ENCODE data around the gene HSPA1L.
"Not testable (repeated sequence)": the region's sequence is repeated elsewhere in the genome, so short reads cannot be mapped to it uniquely, and the experiment has no call there.

The HSPA1L gene

GRCh38 chr6:31836474-31837368 is 21.6 kb upstream of the HSPA1L start:
- DNase-seq (ENCODE audit: low read depth in 3 of 3): no peak

GRCh38 chr6:31836047-31836473 is 21.0 kb upstream of the HSPA1L start:
- no peak for DNase-seq (ENCODE audit: low read depth in 3 of 3)

- DNase-seq (ENCODE audit: low read depth in 3 of 3): peak; percentile 68 to 75 (median 72)
Observed at GRCh38 chr6:31834367-31835250, 19.5 kb upstream of the HSPA1L start.

DNA sequence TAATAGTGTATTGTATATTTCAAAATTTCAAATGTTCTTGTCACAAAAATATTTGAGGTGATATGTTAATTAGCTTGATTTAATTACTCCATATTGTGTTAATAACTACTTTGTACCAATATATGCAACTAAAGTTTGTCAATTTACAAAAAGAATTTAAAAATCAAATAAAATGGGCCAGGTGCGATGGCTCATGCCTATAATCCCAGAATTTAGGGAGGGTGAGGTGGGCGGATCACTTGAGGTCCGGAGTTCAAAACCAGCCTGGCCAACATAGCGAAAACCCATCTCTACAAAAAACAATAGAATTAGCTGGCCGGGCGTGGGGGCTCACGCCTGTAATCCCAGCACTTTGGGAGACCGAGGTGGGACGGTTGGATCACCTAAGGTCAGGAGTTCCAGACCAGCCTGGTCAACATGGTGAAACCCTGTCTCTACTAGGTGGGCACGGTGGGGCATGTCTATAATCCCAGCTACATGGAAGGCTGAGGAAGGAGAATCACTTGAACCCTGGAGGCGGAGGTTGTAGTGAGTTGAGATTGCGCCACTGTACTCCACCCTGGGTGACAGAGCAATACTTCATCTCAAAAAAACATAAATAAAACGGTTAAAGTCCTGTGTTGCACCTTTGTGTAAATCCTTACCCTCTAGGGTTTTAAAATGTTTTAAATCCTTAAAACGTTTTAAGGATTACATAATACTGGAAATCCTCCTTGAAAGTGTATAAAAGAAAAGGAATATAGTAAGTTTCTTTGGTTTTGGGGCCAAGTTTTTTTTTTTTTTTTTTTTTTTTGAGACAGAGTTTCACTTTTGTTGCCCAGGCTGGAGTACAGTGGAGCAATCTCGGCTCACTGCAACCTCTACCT is 16.5 kb upstream of the HSPA1L start:
- DNase-seq (ENCODE audit: low read depth in 3 of 3): no peak

DNA sequence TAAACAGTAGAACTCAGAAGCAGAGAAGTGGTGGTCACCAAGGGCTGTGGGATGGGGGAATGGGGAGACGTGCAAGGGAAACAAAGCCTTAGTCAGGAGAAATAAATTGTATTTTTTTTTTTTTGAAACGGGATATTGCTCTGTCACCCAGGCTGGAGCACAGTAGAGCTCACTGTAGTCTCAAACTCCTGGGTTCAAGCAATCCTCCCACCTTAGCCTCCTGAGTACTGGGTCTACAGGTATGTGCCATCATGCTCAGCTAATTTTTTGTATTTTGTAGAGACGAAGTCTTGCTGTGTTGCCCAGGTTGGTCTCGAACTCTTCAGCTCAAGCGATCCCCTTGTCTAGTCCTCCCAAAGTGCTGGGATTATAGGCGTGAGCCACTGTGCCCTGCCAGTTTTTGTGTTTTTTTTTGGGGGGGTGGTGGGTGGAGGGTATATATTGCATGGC is 15.8 kb upstream of the HSPA1L start:
- no peak for DNase-seq (ENCODE audit: low read depth in 3 of 3)

GRCh38 chr6:31829633-31830283 is 14.7 kb upstream of the HSPA1L start:
- DNase-seq (ENCODE audit: low read depth in 3 of 3): no peak

- peak; percentile 85 to 96 (median 86) for DNase-seq (ENCODE audit: low read depth in 3 of 3)
Observed at GRCh38 chr6:31827286-31828079, 12.4 kb upstream of the HSPA1L start, which contains the start of gene HSPA1B. Gene HSPA1B (plus strand): TSS chr6:31827738. CDS start chr6:31827951, 213 bp downstream.

DNA sequence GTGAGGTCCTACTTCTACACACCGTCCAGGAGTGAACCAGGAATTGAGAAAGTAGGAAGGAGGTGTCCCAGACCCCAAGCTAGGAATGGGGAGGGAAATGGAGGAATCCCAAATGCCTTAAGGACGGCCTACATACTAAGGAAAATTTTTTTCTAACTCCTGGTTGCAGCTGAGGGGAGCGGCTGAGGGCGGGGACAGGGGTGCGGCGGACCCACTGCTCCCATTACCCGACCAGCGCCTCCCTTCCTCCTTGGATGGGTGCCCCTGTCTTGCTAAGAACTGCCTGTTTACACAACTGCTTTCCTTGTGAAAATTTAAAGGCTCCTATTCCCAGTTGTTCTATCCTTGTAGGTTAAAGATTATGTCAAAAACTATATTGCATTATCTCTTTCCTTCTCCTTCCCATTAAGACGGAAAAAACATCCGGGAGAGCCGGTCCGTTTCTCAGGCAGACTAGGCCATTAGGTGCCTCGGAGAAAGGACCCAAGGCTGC is 11.8 kb upstream of the HSPA1L start:
- DNase-seq (ENCODE audit: low read depth in 3 of 3): no peak

- no peak for DNase-seq (ENCODE audit: low read depth in 3 of 3)
Observed at GRCh38 chr6:31825553-31825952, 10.5 kb upstream of the HSPA1L start.

- not testable (repeated sequence) for DNase-seq (ENCODE audit: low read depth in 3 of 3)
Observed at GRCh38 chr6:31823592-31824196, 8.6 kb upstream of the HSPA1L start.

DNA sequence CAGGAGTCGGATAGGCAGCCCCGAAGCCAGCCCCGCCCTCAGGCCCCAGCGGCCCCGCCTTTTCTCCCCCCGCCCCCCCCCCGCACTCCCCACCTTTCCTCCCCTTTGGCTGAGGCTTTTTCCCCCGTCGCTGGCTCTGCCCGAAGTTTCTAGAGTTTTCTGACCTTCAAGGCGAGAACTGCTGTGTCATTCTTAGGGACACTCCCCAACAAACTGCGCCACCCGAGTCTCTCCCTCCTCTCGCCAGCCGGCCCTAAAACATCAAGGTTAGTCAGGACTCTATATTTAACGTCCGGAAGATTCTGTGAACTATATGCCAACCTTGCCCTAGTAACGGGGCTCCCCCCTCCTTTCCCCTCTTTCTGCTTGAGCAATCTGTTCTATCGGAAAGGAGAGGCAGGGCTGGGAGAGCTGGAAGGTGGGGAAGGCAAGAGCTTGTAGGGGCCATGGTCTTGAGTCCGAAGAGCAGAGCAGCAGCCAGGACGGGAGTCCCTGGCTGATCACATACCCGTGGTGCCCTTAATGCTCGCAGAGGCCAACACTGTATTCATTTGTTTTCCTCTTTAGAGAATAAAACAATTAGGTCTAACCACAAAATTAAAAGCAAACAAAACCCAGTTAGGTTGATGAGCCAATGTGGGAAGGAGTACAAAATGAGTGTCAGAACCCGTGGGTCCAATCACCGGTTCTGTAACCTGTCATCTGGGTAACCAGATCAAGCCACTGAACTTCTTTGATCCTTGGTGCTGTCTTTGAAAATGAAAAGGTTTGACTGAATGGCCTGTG is 7.1 kb upstream of the HSPA1L start:
- DNase-seq (ENCODE audit: low read depth in 3 of 3): peak; percentile 25 to 63 (median 38)

DNA sequence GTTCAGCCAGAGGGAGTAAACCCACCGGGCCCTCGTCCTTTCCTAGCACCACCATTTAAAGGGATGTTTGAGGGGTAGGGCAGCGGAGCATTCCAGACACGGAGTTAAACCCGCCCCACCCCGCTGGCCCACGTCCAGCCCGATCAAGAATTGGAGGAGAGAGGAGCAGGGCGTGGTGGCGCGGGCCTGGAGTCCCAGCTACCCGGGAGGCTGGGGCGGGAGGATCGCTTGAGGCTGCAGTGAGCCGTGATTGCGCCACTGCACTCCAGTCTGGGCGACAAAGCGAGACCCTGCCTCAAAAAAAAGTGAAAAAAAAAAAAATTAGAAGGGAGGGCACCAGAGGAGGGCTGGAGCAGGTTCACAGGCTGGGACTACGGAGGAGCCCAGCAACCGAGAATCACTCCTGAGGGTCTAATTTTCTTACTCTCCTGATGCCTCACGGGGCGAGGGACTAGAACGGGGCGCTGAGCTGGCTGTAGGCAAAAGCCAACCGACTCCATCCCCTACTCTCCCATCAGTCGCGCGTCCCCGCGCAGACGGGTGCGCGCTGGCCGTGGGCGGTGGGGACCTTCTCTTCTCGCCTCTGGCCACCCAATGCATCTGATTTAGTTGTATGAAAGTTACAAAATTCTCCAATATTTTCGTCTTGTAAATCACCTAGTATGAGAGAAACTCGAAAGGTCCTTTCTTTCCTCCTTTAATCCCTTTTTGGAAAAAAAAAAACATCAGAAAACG is 6.4 kb upstream of the HSPA1L start:
- peak; percentile 44 to 74 (median 51) for DNase-seq (ENCODE audit: low read depth in 3 of 3)

GRCh38 chr6:31820399-31820798 is 5.3 kb upstream of the HSPA1L start:
- DNase-seq (ENCODE audit: low read depth in 3 of 3): not testable (repeated sequence)

DNA sequence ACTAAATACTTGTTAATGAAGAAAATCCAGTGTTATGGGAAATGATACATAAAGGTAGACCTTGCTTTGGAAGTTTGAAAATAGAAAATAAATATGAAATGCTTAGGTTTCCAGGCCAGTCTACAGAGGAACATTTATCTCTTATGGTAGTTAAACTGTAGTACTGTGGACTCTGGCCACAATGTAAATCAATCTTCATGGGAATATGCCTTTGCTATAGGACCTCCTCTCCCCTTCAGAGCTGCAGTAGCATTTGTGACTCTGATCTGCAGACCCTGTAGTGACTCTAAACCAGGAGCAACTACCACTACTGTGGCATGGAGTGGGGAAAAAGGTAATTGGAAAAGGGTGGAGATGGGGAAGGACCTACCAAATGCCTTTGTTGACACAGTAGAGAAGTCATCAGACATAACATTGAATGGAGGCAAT is 4.8 kb upstream of the HSPA1L start:
- DNase-seq (ENCODE audit: low read depth in 3 of 3): no peak

GRCh38 chr6:31817929-31818511 is 2.9 kb upstream of the HSPA1L start:
- DNase-seq (ENCODE audit: low read depth in 3 of 3): not testable (repeated sequence)

DNA sequence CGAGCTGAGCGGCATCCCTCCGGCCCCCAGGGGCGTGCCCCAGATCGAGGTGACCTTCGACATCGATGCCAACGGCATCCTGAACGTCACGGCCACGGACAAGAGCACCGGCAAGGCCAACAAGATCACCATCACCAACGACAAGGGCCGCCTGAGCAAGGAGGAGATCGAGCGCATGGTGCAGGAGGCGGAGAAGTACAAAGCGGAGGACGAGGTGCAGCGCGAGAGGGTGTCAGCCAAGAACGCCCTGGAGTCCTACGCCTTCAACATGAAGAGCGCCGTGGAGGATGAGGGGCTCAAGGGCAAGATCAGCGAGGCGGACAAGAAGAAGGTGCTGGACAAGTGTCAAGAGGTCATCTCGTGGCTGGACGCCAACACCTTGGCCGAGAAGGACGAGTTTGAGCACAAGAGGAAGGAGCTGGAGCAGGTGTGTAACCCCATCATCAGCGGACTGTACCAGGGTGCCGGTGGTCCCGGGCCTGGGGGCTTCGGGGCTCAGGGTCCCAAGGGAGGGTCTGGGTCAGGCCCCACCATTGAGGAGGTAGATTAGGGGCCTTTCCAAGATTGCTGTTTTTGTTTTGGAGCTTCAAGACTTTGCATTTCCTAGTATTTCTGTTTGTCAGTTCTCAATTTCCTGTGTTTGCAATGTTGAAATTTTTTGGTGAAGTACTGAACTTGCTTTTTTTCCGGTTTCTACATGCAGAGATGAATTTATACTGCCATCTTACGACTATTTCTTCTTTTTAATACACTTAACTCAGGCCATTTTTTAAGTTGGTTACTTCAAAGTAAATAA is 2.2 kb upstream of the HSPA1L start:
- DNase-seq (ENCODE audit: low read depth in 3 of 3): not testable (repeated sequence)

DNA sequence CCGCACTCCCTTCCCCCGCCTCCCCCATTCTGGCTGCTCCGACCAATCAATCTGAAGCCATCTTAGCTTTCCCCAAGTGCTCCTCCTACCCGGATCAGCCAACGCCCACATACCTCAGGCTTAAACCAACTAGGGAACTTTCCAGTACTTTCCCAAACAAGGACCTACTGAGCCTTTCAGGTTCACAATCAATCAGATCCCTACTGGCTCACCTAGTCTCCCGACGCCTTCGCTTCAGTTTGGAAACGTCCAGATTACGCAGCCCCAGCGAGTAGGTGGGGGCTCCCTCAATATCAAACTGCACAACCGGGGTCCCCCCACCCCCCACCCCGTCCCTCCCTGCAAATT is 432 bp downstream of the HSPA1L start:
- peak; percentile 51 to 68 (median 59) for DNase-seq (ENCODE audit: low read depth in 3 of 3)
